Gastroesophageal sphincter (tissue), 4 donors: ENCODE measurements around the gene COL28A1. TPM values are rescaled to one million over a fixed set of nuclear protein-coding genes. Genes with fewer than 3 reads are reported as not detected.

ENCODE experiments used
- ATAC-seq: fragments of 150-250 bp; one replicate; pipeline ENCODE4 v1.9.1; 2016; ENCODE audit warnings: mild to moderate bottlenecking, moderate library complexity
- H3K27ac ChIP-seq, 4 donors: fragments of 200-600 bp; sonication (generic) in 3 of 4; 1 replicate in 3 of 4; 2 replicates in 1 of 4; pipeline ENCODE4 v1.5.1; 2016 to 2019
- H3K27me3 ChIP-seq: fragments of 200-600 bp; sonication (generic); one replicate; pipeline ENCODE4 v1.5.1; 2019
- H3K36me3 ChIP-seq, 2 donors: fragments of 200-600 bp; sonication (generic); one replicate each; pipeline ENCODE4 v1.5.1; 2019; ENCODE audit warnings: control low read depth in 1 of 2
- H3K4me1 ChIP-seq, 3 donors: fragments of 200-600 bp; sonication (generic); 1 replicate in 2 of 3; 2 replicates in 1 of 3; pipeline ENCODE4 v1.5.1; 2016 to 2019; ENCODE audit warnings: control low read depth in 2 of 3
- H3K4me3 ChIP-seq, 2 donors: fragments of 200-600 bp; sonication (generic); one replicate each; pipeline ENCODE4 v1.5.1; 2019; ENCODE audit warnings: mild to moderate bottlenecking in 1 of 2, moderate library complexity in 1 of 2
- H3K9me3 ChIP-seq, 3 donors: fragments of 200-600 bp; sonication (generic); one replicate each; pipeline ENCODE4 v1.5.1; 2017 to 2019; ENCODE audit warnings: control low read depth in 2 of 3
- CTCF ChIP-seq, 4 experiments: fragments of 200-600 bp in 2 of 4; fragments of 450-650 bp in 2 of 4; sonication (generic) in 1 of 4; IDR thresholded peaks; one replicate each; pipeline ENCODE4 v1.5.1; 2017 to 2019; ENCODE audit warnings: antibody characterized with exemption in 4 of 4, mild to moderate bottlenecking in 2 of 4, moderate library complexity in 2 of 4
- EP300 ChIP-seq: sonication (generic); formaldehyde crosslinking; IDR thresholded peaks from one replicate; pipeline ENCODE4 v1.6.1; 2017; ENCODE audit warnings: antibody characterized with exemption, mild to moderate bottlenecking
- POLR2A ChIP-seq, 2 donors: fragments of 450-650 bp; IDR thresholded peaks; one replicate each; pipeline ENCODE4 v1.6.1; 2017; ENCODE audit warnings: antibody characterized with exemption in 2 of 2, mild to moderate bottlenecking in 2 of 2, moderate library complexity in 1 of 2
- POLR2AphosphoS5 ChIP-seq: sonication (generic); formaldehyde crosslinking; IDR thresholded peaks from one replicate; pipeline ENCODE4 v1.6.1; 2017; ENCODE audit warnings: antibody characterized with exemption
- WGBS, 2 donors: methylation state at CpG; one replicate each; pipeline ENCODE4 v1.1.5; 2018; ENCODE audit warnings: low coverage in 1 of 2; 5-methylcytosine and 5-hydroxymethylcytosine counted together
- total RNA-seq, 4 donors: library from RNA; depleted of rRNA; stranded (reverse); fragments of >200 nt; gene quantifications; one replicate each; pipeline ENCODE4 v1.1.0, GENCODE V29; 2016

Gene COL28A1
- total RNA-seq, 4 donors from 2014 or later = 12.5 to 21.3 (median 18.7) TPM

GRCh38 chr7:7449055-7449454 is 86.6 kb downstream of the COL28A1 start:
- Histone ChIP-seq H3K36me3 (peaks cover 0 to 6% of the 10 kb centered on the region in 2 donors), H3K4me1 (no peaks in the 10 kb centered on the region), H3K4me3 (no peak overlapping the region), H3K27me3 (no peaks in the 10 kb centered on the region), H3K9me3 (peaks cover 0 to 16% (median 0%) of the 10 kb centered on the region in 3 donors), H3K27ac (no peak overlapping the region)
- TF ChIP-seq EP300 (no peak), CTCF (IDR thresholded peaks at IDR 0.05) (no peak), POLR2AphosphoS5 (no peak)
- 89 to 100% methylated on average over 1 of the region's 1 CpG for WGBS, 2 donors
- ATAC-seq = no peak

GRCh38 chr7:7446616-7447015 is 89.1 kb downstream of the COL28A1 start:
- Histone ChIP-seq H3K27me3 (no peaks in the 10 kb centered on the region), H3K9me3 (peaks cover 0 to 16% (median 0%) of the 10 kb centered on the region in 3 donors), H3K4me3 (no peak overlapping the region), H3K4me1 (no peaks in the 10 kb centered on the region), H3K36me3 (peaks cover 0 to 6% of the 10 kb centered on the region in 2 donors), H3K27ac (no peak overlapping the region)
- ATAC-seq = no peak
- no peak for TF ChIP-seq EP300
- no peak for TF ChIP-seq POLR2AphosphoS5
- TF ChIP-seq CTCF (IDR thresholded peaks at IDR 0.05) = no peak
- no peak for TF ChIP-seq POLR2A (IDR thresholded peaks at IDR 0.05)

- Histone ChIP-seq H3K9me3 (peaks cover 0 to 4% (median 0%) of the 10 kb centered on the region in 3 donors), H3K27me3 (no peaks in the 10 kb centered on the region), H3K27ac (no peak overlapping the region), H3K4me3 (no peak overlapping the region), H3K36me3 (no peaks in the 10 kb centered on the region), H3K4me1 (no peaks in the 10 kb centered on the region)
- TF ChIP-seq POLR2AphosphoS5 = no peak
- no peak for TF ChIP-seq CTCF (IDR thresholded peaks at IDR 0.05)
- TF ChIP-seq EP300 = no peak
- no peak for TF ChIP-seq POLR2A (IDR thresholded peaks at IDR 0.05)
- WGBS, 2 donors = 39 to 64% methylated on average over 2 to 3 of the region's 3 CpGs
- no peak for ATAC-seq
These were observed 91.8 kb downstream of the COL28A1 start for GRCh38 chr7:7443806-7444350.

GRCh38 chr7:7439564-7439963 is 96.1 kb downstream of the COL28A1 start:
- Histone ChIP-seq H3K4me1 (no peaks in the 10 kb centered on the region), H3K27me3 (no peaks in the 10 kb centered on the region), H3K27ac (no peak overlapping the region), H3K9me3 (no peaks in the 10 kb centered on the region), H3K4me3 (no peak overlapping the region), H3K36me3 (no peaks in the 10 kb centered on the region)
- TF ChIP-seq EP300 (no peak), CTCF (IDR thresholded peaks at IDR 0.05) (no peak), POLR2AphosphoS5 (no peak), POLR2A (IDR thresholded peaks at IDR 0.05) (no peak)
- 79 to 100% methylated on average over 1 of the region's 1 CpG for WGBS, 2 donors
- ATAC-seq = no peak

- Histone ChIP-seq H3K36me3 (no peaks in the 10 kb centered on the region), H3K4me1 (no peaks in the 10 kb centered on the region), H3K27me3 (no peaks in the 10 kb centered on the region), H3K4me3 (no peak overlapping the region), H3K9me3 (no peaks in the 10 kb centered on the region), H3K27ac (no peak overlapping the region)
- ATAC-seq = no peak
- TF ChIP-seq EP300 = no peak
- TF ChIP-seq POLR2AphosphoS5 = no peak
- TF ChIP-seq POLR2A (IDR thresholded peaks at IDR 0.05) = no peak
- no peak for TF ChIP-seq CTCF (IDR thresholded peaks at IDR 0.05)
- WGBS, 2 donors = 32 to 39% methylated on average over 3 to 4 of the region's 5 CpGs
These were observed 96.8 kb downstream of the COL28A1 start for GRCh38 chr7:7438851-7439250.
